ENCODE measurements around the gene TEX35.
"Not testable (repeated sequence)": the region's sequence is repeated elsewhere in the genome, so short reads cannot be mapped to it uniquely, and the experiment has no call there.

TEX35 gene

DNA sequence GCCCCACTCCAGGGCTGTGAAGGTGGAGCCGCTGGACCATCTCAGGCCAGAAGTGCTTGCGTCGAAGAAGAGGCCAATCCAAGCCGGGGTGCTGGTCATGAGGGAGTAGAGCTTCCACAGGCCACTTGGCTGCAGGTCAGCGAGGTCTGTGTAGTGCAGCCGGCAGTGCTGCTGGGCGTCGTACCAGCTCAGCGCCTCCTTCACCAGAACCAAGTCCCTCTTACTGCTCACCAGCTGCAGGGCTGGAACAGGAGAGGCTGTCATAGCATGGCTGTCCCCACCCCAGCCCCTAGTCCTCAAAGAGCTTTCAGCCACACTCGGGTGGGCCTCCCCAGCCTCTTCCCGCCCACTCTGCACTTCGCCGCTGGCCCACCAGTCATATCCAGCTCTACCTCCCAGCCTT is 18.3 kb upstream of the TEX35 start:
- DNase-seq (ENCODE audit: low read depth), result no peak

DNA sequence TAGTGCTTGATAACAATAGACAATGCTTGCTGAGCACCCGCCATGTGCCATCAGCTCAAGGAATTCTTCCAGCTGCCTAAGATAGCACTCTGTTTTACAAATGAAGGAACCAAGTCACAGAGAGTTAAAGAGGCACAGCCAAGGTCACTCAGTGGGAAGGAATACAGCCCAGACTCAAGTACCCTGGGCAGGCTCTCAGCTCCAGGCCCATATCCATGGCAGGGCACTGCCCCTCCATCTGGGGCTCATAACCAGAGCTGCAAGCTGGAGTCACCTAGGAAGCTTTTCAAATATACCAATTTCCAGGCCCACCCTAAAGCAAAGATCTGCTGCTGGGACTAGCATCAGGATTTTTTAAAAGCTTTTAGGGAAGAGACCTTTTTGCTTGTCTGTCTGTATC is 17.8 kb upstream of the TEX35 start:
- DNase-seq (ENCODE audit: low read depth), result no peak

DNA sequence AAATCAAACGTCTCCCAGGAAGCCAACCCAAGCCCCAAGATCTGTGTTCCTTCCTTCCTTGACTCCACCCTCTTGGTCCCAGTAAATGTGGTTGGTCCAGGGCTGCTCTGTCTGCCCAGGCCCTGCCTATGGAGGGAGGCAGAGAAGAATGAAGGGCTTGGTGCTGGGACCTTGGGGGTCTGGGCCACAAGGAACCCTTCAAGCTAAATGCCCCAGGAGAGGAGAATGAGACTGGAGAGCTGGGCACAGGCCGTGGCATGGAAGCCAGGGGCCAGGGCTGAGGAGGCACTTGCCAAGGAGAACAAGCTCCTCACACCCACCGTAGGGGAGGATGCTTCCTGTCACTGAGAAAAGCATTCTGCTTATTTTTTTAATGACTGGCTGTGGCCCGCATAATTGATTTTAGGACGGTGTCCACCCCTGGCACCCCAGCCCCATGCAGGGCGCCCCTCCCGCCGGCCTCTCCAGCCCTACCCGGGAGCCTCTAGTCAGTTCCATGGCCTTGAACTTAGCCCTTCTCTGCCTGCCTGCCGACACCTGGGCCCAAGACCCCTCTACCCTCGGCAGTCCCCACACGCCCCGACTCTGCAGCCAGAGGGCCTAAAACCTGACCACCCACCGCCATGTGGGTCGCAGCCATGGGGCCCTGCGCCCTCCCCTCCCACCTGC is 17.0 kb upstream of the TEX35 start:
- no peak for DNase-seq (ENCODE audit: low read depth)

DNA sequence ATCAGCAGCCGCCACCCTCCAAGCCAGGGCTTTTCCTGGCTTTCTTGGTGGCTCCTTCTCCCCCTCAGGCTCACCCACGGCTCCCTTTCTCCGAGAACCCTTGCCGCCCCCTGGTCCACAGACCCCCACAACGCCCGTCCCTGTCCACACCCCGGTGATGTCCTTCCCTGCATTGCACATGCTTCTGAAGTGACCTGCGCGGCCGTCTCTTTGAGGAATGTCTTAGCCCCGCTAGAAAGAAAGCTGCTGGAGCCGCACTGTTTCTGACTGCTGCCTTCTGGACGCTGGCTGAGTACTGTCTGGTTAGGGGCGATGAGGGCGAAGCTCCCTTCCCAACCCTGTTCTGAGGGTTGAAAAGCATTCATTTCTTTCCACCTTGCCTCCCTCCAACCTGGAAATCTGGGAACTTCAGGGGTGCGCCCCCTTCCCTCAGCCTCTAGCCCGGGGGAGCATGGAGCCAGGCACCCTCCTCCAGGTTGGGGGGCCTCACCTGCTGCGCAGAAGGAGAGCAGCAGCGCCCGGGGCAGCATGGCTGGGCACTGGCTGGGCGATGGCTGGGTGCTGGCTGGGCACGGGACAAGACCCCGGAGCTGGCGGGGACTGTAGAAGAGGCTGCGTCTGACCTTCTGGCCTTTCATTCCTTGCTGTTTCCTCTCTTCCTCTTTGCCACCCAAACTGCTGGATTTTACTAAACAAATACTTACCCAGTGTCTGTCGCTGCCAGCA is 16.3 kb upstream of the TEX35 start, which contains the start of gene CLEC20A:
Gene CLEC20A (minus strand): TSS at position 555 of the 726 bp plus-strand sequence. CDS start 25 bp downstream, at position 530.
- no peak for DNase-seq (ENCODE audit: low read depth)

DNA sequence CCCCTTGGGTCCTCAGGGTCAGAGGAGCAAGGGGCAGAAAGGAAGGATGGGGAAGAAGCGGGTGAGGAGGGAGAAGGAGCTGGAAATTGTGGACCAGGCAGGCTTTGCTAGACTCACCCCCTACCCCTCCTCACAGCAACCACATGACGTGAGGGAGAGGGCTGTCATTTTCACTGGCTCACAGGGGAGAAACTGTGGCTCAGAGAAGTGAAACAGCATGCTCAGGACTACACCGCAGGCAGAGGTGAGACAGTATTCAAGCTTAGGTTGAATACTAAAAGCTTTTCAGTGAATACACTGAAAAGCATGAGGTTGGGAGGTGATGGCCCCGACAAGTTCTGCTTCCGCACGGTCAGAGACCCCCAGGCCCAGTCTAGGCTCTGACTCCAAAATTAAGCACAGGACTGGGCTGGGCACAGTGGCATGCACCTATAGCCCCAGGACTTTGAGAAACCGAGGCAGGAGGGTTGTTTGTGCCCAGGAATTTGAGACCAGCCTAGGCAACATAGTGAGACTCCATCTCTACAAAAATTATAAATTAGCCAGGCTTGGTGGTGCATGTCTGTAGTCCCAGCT is 14.9 kb upstream of the TEX35 start:
- no peak for DNase-seq (ENCODE audit: low read depth)

DNA sequence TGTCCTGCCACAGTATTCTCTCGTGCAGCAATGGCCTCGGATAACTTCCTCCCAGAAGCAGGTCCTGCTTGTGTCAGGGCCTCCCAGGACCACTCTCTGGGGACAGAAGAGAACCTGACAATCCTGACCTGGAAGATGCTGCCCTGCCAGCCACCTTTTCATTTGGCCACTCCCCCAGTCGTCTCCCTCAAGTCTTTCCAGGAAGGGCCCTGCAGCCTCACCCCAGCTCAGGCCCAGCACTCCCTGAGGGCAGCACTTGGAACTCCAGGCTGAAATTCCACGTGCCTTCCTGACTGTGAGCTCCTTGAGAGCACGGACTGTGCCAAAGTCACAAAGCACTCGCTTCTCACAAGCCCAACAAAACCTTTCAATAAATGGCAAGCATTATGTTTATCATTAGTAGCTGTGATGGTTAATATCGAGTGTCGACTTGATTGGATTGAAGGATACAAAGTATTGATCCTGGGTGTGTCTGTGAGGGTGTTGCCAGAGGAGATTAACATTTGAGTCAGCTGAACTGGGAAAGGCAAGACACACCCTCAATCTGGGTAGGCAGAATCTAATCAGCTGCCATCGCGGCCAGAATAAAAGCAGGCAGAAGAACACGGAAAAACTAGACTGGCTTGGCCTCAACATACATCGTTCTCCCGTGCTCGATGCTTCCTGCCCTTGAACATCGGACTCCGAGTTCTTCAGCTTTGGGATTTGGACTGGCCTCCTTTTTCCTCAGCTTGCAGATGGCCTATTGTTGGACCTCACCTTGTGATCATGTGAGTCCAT is 13.8 kb upstream of the TEX35 start:
- DNase-seq (ENCODE audit: low read depth), result no peak

DNA sequence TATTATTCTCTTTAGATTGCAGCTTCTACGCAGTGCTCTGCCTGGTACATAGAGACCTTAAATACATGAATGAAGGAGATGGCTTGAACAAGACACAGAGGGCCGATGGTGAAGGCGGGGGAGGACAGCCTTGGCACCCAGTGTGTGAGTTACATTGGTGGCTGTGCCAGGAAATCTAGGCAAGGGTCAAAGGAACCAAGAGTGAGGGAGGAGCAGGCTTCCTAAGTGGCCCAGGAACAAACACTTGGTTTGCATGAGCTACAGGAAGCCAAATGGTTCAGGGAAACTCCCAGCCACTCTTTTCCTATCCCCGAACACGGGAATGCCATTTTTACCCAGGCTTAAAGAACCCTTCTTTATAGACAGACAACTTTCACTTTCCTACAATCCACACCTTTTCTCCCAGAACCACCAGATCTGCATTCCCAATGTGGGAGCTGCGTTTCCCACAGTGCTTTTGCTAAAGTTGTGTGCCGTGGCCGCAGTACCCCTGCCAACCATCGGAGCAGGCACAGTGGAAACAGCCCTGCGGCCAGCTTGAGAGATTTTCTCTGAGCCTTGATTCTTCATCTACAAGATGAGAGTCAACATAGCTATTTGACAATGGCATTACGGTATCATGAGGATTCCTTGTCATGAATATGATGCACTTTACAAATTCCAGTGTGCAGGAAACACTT is 12.7 kb upstream of the TEX35 start:
- DNase-seq (ENCODE audit: low read depth), result no peak

DNA sequence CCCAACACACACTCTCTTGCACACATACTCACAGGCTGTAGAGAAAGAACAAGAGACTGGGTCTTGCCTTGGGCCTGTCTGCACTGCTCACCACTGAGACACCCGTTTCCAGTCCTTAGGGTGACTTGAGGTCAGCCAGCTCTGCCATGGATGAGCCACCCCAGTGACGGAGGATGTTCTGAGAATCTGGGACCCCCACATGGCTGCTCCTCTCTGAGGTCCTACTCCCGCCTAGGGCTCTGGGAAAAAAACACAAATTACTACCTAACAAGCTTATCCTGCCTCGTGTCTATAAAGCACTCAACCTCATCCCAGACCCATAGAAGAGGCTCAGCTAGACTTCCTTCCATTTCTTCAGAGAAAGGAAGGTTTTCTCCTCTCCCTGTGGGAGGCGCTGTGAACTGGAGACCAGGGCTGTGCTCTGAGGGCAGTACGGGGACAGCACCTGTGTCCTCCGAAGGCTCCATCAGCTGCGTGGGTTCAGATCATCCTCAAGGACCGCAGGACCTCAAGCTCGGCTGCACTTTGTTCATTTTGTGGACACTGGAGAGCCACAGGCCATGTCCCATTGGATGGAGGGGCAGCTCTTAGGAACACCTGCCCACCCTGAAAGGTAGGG is 11.9 kb upstream of the TEX35 start:
- no peak for DNase-seq (ENCODE audit: low read depth)

DNA sequence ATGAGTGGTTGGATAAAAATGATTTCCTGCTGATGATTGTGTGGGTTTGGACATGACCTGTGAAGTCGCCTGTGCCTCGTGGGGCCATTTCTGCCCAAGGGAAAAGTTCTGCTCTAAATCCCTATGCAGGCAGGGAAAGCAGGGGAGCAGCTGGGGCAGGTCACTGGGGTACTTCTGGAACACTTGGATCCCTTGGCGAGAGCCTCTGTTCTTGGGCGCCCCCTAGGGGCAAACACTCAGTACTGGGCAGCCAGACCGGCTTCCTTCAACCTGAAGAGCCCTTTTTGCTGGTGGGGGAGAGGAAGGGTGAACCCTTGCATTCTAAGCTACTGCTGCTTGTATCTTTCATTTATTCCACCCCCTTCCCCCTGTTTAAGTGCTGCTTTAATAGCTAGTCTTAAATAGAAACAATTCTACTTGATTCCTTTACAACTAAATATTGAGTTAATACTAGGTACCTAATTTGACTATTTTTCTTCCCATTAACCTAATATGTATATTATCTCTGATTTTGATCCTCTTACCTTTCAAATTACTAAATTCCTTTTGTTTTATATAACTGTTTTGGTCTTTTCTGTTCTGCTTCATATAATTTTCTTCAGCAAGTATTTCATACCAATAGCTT is 11.1 kb upstream of the TEX35 start:
- peak; percentile 23 for DNase-seq (ENCODE audit: low read depth)

DNA sequence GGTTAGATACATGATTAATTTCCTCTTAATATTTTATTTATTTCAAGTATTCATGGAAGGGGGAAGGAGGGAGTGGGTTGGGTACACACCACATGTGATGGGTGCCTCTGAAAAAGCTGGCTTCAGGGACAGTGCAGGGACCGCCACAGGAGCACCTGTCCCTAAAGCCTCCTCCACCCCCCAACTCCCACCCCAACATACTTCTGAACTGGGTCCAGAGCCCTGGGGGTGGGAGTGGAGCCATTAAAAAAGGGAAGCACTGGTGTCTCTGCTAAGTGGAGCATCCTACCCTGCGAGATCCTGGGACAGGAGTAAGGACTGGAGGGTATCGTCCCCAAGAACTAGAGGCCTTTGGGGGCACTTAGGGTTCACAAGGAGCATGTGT is 10.6 kb upstream of the TEX35 start:
- no peak for DNase-seq (ENCODE audit: low read depth)

DNA sequence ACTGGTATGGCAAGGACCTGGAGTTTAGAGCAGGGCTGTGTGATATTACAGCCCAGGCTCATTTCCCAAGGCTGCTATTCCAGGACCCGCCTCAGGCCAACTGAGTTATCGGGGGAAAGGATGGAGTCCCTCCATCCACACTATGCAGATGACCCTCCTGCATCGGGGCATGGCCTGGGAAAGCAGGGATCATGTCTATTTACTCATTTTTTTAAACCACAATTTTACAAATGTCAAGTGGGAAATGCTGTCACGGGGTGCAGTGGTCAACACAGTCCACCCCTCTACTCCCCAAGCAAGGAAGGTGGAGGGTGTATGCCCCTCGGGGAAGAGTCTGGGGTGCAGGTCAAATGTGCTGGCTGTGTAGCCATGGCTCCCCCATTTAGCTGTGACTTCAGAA is 10.1 kb upstream of the TEX35 start:
- no peak for DNase-seq (ENCODE audit: low read depth)

DNA sequence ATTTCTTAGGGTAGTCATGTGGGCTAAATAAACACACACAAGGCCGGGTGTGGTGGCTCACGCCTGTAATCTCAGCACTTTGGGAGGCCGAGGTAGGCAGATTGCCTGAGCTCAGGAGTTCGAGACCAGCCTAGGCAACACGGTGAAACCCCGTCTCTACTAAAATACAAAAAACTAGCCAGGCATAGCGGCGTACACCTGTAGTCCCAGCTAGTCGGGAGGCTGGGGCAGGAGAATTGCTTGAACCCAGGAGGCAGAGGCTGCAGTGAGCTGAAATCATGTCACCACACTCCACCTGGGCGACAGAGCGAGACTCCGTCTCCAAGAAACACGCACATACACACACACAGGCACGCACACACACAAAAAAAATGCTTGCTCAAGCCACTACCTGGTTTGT is 9.6 kb upstream of the TEX35 start:
- DNase-seq (ENCODE audit: low read depth), result not testable (repeated sequence)

DNA sequence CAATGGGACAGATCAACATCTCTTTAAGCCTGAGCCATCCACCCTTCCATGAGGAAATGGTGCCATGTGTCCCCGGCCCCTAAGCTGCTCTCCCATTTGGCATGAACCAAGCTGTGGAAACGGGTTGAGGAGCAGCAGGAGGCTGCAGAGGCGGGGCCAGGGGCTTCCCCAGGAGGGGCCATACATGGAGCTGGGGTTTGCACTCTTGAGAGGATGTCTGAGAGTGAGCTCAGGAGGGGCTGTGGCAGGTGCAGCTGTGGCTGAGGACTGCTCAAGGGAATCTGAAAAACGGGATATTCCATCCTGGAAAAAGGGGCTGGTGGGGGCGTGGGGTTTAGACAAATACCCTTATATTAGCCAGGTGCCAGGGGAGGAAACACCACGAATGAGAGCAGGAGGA is 9.1 kb upstream of the TEX35 start:
- DNase-seq (ENCODE audit: low read depth), result no peak

DNA sequence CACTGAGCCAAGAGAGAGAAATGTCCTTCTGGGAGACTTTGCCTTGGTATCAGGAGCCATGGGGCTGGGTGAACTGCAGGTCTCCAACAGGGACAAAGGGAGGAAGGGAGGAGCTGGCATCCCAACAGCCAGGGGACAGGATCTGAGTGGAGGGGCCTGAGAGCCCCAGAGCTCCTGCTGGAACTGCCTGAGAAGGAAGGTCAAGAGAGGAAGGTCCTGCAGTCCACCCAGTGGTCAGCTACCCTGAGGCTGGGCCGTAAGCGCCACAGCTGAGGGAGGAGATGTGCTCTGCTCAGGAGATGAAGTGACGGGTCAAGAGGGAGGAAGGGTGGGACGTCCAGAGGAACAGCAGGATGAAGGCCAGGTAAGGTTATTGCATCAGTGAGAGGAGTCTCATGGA is 8.6 kb upstream of the TEX35 start:
- DNase-seq (ENCODE audit: low read depth), result no peak

DNA sequence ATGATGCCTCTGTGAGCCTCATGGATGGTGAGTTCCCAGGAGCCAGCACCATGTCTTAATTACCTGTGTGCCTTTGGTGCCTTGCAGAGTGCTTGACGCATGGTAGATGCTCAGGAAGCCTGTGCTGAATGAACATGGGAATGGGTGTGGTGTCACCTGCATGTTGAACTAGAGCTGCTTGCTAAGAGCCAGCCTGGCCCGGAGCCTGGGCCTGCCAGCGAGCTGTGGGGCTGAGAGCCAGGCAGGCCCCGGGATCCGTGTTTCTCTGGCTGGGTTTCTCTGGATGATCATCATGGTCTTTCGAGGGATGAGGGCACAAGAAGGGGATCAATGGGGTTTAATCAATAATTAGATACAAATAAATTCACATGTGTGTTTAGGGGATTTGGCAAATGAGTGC is 6.7 kb upstream of the TEX35 start:
- DNase-seq (ENCODE audit: low read depth), result no peak

DNA sequence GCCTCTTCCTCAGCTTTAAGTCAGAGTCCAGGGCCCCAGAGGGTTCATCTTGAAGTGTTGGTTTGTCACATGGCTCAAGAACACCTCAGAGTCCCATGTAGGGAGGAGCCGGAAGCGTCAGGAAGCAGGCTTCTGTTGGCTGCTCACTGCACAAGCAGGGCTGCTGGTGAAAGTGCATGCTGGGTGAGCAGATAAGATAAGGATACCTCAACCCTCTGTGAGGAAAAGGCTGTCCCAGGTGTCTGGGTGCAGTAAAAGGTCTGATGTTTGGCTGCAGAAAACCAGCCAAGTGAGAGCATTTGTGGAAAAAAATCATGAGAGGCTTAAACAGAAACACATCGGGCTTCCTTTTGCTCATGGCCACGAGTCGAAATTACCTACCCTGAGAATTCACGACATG is 6.2 kb upstream of the TEX35 start:
- DNase-seq (ENCODE audit: low read depth), result no peak

DNA sequence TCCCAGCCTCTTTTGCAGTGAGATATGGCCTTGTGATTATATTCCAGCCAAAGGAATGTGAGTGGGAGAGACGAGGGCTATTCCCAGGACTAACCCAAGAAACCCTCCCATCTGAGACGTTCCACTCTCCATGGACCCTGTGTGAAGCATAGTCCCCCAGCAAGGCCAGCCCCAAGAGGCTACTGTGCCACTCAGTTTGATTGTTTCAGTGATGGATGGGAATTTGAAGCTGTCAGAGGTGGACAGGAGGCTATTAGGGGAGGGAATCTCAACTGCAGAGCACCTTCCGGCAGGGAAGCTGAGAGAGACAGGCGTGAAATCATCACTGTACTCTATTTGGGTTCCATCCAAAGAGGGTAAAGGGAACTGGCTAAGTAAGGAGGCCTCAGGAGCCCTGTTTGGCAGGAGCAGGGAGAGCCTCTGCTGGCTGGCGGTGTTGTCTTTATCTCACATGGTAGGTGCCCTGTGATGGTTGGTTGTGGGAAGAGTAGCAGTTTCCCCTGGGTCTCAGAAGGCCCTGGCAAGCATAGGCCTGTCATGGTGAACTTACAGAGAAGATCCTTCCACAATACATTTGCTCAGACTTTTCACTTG is 3.4 kb upstream of the TEX35 start:
- DNase-seq (ENCODE audit: low read depth), result no peak

DNA sequence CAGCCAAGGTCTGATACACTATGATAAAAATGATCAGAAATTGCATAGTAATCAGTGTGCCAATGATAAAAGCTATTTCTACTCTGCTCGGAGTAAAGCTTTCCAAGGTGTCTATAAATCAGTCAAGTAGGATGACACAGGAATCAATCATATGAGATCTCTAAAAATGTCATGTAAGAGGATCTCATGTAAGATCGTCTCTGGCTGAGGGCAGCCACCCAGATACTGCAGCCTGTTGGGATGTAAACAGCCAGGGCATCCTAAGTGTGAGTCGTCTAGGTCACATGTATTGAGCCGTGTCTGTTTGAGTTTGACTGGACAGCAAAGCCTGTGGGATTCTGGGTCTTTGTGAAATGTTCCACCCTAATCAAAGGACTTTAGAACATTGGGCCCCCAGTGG is 2.8 kb upstream of the TEX35 start:
- no peak for DNase-seq (ENCODE audit: low read depth)

DNA sequence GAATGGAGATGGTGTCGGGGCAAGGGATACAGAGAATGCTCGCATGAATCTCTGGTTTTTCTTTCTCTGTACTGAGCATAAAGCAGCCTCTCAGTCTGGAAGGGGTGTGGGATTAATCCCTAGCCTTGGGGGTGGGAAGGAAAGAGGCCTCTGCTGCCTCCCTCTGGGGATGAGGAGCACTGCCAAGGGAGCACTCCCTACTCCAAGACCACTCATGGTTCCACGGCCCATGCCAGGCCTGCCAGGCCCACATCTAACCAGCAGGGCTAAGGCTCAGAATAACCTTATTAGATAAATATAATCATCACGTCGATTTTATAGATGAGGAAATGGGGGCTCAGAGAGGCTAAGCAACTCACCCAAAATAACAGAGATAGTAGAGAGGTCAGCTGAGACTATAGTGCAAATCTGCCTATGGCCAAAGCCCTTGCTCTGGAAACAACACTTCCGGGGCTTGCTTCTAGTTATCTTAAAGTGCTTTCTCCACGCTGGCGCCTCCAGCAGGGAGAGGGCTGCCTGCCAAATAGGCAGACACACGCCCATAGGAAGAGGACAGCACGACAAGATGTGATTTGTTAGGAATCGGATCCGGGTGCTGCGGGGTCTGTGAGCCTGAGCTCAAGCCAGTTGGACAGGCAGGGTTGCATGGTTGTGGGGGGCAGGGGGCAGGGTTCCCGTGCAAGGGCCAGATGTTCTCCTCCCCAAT is 522 bp downstream of the TEX35 start:
- no peak for DNase-seq (ENCODE audit: low read depth)

DNA sequence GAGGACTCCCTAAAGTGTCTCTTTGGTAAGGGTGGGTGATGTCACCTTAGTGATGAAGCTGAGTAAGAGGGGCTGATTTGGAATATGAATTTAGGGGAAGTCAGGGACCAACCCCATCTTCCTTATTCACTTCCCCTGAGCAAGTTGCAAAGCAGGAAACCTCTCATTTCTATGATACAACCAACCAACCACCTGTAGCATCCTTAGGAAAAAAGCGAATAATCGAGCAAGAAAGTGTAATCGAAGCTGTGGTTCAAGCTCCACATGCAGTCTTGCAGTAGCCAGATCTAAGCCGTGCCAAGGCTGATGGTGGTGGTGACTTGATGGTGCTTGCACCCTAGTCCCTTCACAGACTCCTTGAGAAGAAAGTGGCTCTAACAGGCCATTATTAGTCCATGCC is 3.2 kb downstream of the TEX35 start:
- no peak for DNase-seq (ENCODE audit: low read depth)

Measured in HS-5 (cell line).